HepG2 (cell line): ENCODE measurements around the gene MTHFD2L. TPM values are rescaled to one million over a fixed set of nuclear protein-coding genes. Genes with fewer than 3 reads are reported as not detected.

ENCODE experiments used
- ATAC-seq: fragments of 200-7000 bp; cut with Tn5 transposase; 3 replicates; pipeline ENCODE4 v1.9.1; 2020; ENCODE audit warnings: mild to moderate bottlenecking, moderate library complexity
- BruUV-seq: library from RNA; stranded (reverse); fragments of 400-500 nt; replicated peaks from 2 replicates; lab custom pipeline; 2021; lab: Mats Ljungman, UMichigan
- CTCF ChIA-PET: fragments of 300-600 bp; formaldehyde crosslinking; extraction: SDS; loops from one replicate; lab custom pipeline; 2021; ENCODE audit warnings: low total read pairs, inconsistent platforms, low intra/inter-chr PET ratio; lab: Yijun Ruan, JAX
- POLR2A ChIA-PET: fragments of 350-600 bp; sonication (Branson Sonifier 250); formaldehyde crosslinking; loops from one replicate; lab custom pipeline; 2020; ENCODE audit warnings: antibody characterized with exemption, inconsistent platforms; lab: Yijun Ruan, JAX
- DNase-seq: peaks from one replicate; pipeline ENCODE4 v3.0.0-alpha.2; 2015; ENCODE audit warnings: low spot score
- FAIRE-seq: peaks from 3 replicates; lab custom pipeline; 2011; peaks lifted over from hg19 to GRCh38; lab: Jason Lieb, UNC
- H2AFZ ChIP-seq: one replicate; pipeline ENCODE4 v1.6.1; 2011; ENCODE audit warnings: low read length, inconsistent platforms
- H3K27ac ChIP-seq: fragments of 300-600 bp; 3 replicates; pipeline ENCODE4 v1.8.0; 2011; ENCODE audit warnings: mixed run types, mild to moderate bottlenecking, mixed read lengths, low read length, inconsistent platforms; ENCODE audit not compliant: insufficient read depth; ENCODE audit errors: extremely low read length
- H3K27me3 ChIP-seq, 2 experiments: fragments of 200-600 bp in 1 of 2; 2 replicates in 1 of 2; 3 replicates in 1 of 2; pipeline versions ENCODE4 v1.6.0 to v1.8.0; 2011; ENCODE audit warnings: low read length in 2 of 2, mild to moderate bottlenecking in 2 of 2, moderate library complexity in 2 of 2, inconsistent platforms in 1 of 2; ENCODE audit not compliant: insufficient read depth in 2 of 2, control insufficient read depth in 1 of 2
- H3K36me3 ChIP-seq, 2 experiments: fragments of 200-600 bp in 1 of 2; replicated peaks in 1 of 2; 2 replicates in 1 of 2; 3 replicates in 1 of 2; pipeline versions ENCODE4 v1.5.1 to v1.8.0; 2011; ENCODE audit warnings: low read length in 2 of 2, inconsistent platforms in 1 of 2; ENCODE audit not compliant: insufficient read depth in 2 of 2, control insufficient read depth in 1 of 2
- H3K4me1 ChIP-seq: 2 replicates; pipeline ENCODE4 v1.5.1; 2012; ENCODE audit warnings: low read length, inconsistent platforms; ENCODE audit not compliant: insufficient read depth
- H3K4me2 ChIP-seq: 2 replicates; pipeline ENCODE4 v1.6.0; 2011; ENCODE audit warnings: low read depth, low read length, inconsistent platforms
- H3K4me3 ChIP-seq, 3 experiments: fragments of 200-600 bp in 1 of 3; sonication (generic), shearing (Covaris generic) in 1 of 3; replicated peaks in 1 of 3; 2 replicates each; pipeline ENCODE4 v1.5.1; 2011 to 2016; ENCODE audit warnings: low read length in 3 of 3, inconsistent platforms in 2 of 3, low read depth in 2 of 3, mild to moderate bottlenecking in 2 of 3, control low read depth in 1 of 3, mixed read lengths in 1 of 3; ENCODE audit not compliant: insufficient read depth in 1 of 3
- H3K79me2 ChIP-seq: one replicate; pipeline ENCODE4 v1.6.1; 2011; ENCODE audit warnings: low read length, inconsistent platforms; ENCODE audit not compliant: insufficient read depth
- H3K9ac ChIP-seq: 2 replicates; pipeline ENCODE4 v1.6.0; 2011; ENCODE audit warnings: mild to moderate bottlenecking, low read depth, low read length, inconsistent platforms; ENCODE audit not compliant: insufficient read depth
- H3K9me3 ChIP-seq: 2 replicates; pipeline ENCODE4 v1.5.1; 2012; ENCODE audit warnings: mild to moderate bottlenecking, low read length
- H4K20me1 ChIP-seq: 2 replicates; pipeline ENCODE4 v1.6.0; 2011; ENCODE audit warnings: inconsistent platforms, mild to moderate bottlenecking, low read length, moderate library complexity; ENCODE audit not compliant: insufficient read depth
- FOXK2 ChIP-seq: fragments of 450-650 bp; IDR thresholded peaks from 2 replicates; pipeline ENCODE4 v1.6.1; 2016
- KDM5B ChIP-seq: sonication (generic); formaldehyde crosslinking; IDR thresholded peaks from 2 replicates; pipeline ENCODE4 v1.4.0; 2020; ENCODE audit warnings: missing genetic modification reagents, mild to moderate bottlenecking, borderline replicate concordance
- KDM6A ChIP-seq: IDR thresholded peaks from 2 replicates; pipeline ENCODE4 v1.6.1; 2016; ENCODE audit warnings: low read depth
- PBX3 ChIP-seq: sonication (generic); formaldehyde crosslinking; IDR thresholded peaks from 2 replicates; pipeline ENCODE4 v1.8.1; 2023; ENCODE audit warnings: missing genetic modification reagents, inconsistent platforms, borderline replicate concordance
- RAD21 ChIP-seq: fragments of 450-650 bp; formaldehyde crosslinking; IDR thresholded peaks from 2 replicates; pipeline ENCODE4 v1.5.0; 2020; ENCODE audit warnings: mild to moderate bottlenecking
- WIZ ChIP-seq: sonication (generic); formaldehyde crosslinking; IDR thresholded peaks from 2 replicates; pipeline ENCODE4 v1.5.1; 2020; ENCODE audit warnings: mild to moderate bottlenecking, missing genetic modification reagents
- ZNF460 ChIP-seq: sonication (generic); formaldehyde crosslinking; IDR thresholded peaks from 2 replicates; pipeline ENCODE4 v1.5.1; 2020; ENCODE audit warnings: missing genetic modification reagents, mild to moderate bottlenecking, borderline replicate concordance
- ZNF468 ChIP-seq: sonication (generic); formaldehyde crosslinking; IDR thresholded peaks from 2 replicates; pipeline ENCODE4 v1.8.0; 2022; ENCODE audit warnings: mild to moderate bottlenecking, moderate library complexity, missing genetic modification reagents
- ZNF569 ChIP-seq: sonication (generic); formaldehyde crosslinking; IDR thresholded peaks from 2 replicates; pipeline ENCODE4 v1.5.0; 2020; ENCODE audit warnings: mild to moderate bottlenecking, missing genetic modification reagents, moderate library complexity, borderline replicate concordance
- ZNF607 ChIP-seq: sonication (generic); formaldehyde crosslinking; IDR thresholded peaks from 2 replicates; pipeline ENCODE4 v1.5.1; 2020; ENCODE audit warnings: missing genetic modification reagents, mild to moderate bottlenecking, borderline replicate concordance
- ZNF746 ChIP-seq: sonication (generic); formaldehyde crosslinking; IDR thresholded peaks from 2 replicates; pipeline ENCODE4 v1.8.0; 2022; ENCODE audit warnings: mild to moderate bottlenecking, missing genetic modification reagents
- WGBS: methylation state at CpG from one replicate; pipeline ENCODE4 v1.1.6; 2017; ENCODE audit warnings: low lambda C conversion rate; 5-methylcytosine and 5-hydroxymethylcytosine counted together
- in situ Hi-C: cut with HindIII; loops from 2 replicates; pipeline ENCODE4 v1.10.0; 2017; ENCODE audit warnings: low pct_unique_long_range_greater_than_20kb; ENCODE audit not compliant: extremely low pct_ligation_motif_present
- intact Hi-C: fragments of 100-400 bp; cut with micrococcal nuclease; formaldehyde crosslinking; loops from one replicate; pipeline ENCODE4 v1.10.0; 2022; ENCODE audit not compliant: unreplicated experiment
- polyA plus RNA-seq, 8 experiments: library from polyadenylated mRNA; depleted of rRNA in 3 of 8; stranded (reverse) in 7 of 8; unstranded in 1 of 8; fragments of >200 nt; fragmentation: Illumina TruSeq in 4 of 8; extraction: Trizol in 4 of 8; gene quantifications; 2 replicates each; pipeline versions ENCODE4 v1.2.1 to v1.2.3, GENCODE V29; 2011 to 2016; ENCODE audit warnings: low read depth in 4 of 8, missing spikeins in 1 of 8, mixed read lengths in 1 of 8; ENCODE audit not compliant: insufficient read depth in 1 of 8
- total RNA-seq, 5 experiments: library from RNA; depleted of rRNA; stranded (reverse); fragments of >200 nt; fragmentation: Illumina TruSeq; extraction: Trizol; gene quantifications; 2 replicates each; pipeline ENCODE4 v1.2.3, GENCODE V29; 2016; ENCODE audit warnings: low read depth in 1 of 5
- TF ChIP-seq, protein P1 (sequence below): sonication (generic); formaldehyde crosslinking; IDR thresholded peaks from 2 replicates; pipeline ENCODE4 v1.4.0; 2020; ENCODE audit warnings: mild to moderate bottlenecking, low read depth, missing genetic modification reagents
- TF ChIP-seq, protein P2 (sequence below): fragments of 450-650 bp; IDR thresholded peaks from 2 replicates; pipeline ENCODE4 v1.6.1; 2017; ENCODE audit warnings: mild to moderate bottlenecking

The MTHFD2L gene
- total and polyA plus RNA-seq, 2 of the 13 experiments (the other 11 are each of a cell fraction or from before 2014, with no cell fraction given), result 10.5 to 14.9 TPM

DNA sequence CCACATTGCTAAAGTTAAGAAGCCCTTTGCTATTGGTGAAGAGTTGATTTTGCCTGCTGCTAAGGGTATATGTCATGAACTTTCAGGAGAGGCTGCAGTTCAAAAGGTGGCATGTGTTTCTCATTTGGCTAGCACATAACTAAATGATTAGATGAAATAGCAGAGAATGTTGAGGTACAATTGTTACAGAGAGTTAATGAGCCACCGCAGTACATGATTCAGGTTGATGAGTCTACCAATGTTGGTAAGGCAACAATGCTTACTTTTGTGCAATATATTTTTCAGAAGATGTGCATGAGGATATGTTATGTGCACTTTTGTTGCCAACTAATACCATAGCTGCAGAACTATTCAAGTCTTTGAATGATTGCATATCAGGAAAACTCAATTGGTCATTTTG is 37.8 kb upstream of the MTHFD2L start:
- no peak overlapping the region for H2AFZ ChIP-seq
- ATAC-seq, result no peak
- no peak overlapping the region for H3K27ac ChIP-seq
- H3K4me2 ChIP-seq, result no peak overlapping the region
- no peak for TF ChIP-seq ZNF468 (CRISPR knock-in tag)
- TF ChIP-seq KDM5B (CRISPR knock-in tag), result no peak
- no peak for TF ChIP-seq ZNF607 (CRISPR knock-in tag)
- TF ChIP-seq WIZ, result no peak
- TF ChIP-seq, protein P1, sequence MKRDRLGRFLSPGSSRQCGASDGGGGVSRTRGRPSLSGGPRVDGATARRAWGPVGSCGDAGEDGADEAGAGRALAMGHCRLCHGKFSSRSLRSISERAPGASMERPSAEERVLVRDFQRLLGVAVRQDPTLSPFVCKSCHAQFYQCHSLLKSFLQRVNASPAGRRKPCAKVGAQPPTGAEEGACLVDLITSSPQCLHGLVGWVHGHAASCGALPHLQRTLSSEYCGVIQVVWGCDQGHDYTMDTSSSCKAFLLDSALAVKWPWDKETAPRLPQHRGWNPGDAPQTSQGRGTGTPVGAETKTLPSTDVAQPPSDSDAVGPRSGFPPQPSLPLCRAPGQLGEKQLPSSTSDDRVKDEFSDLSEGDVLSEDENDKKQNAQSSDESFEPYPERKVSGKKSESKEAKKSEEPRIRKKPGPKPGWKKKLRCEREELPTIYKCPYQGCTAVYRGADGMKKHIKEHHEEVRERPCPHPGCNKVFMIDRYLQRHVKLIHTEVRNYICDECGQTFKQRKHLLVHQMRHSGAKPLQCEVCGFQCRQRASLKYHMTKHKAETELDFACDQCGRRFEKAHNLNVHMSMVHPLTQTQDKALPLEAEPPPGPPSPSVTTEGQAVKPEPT (CRISPR knock-in tag), result no peak
- TF ChIP-seq FOXK2, result no peak
- TF ChIP-seq ZNF569 (CRISPR knock-in tag), result no peak
- TF ChIP-seq ZNF460 (CRISPR knock-in tag), result no peak
- no peak for TF ChIP-seq ZNF746 (CRISPR knock-in tag)
- no peak for TF ChIP-seq KDM6A
- no peak for TF ChIP-seq PBX3 (CRISPR knock-in tag)
- no peak for TF ChIP-seq RAD21
- TF ChIP-seq, protein P2, sequence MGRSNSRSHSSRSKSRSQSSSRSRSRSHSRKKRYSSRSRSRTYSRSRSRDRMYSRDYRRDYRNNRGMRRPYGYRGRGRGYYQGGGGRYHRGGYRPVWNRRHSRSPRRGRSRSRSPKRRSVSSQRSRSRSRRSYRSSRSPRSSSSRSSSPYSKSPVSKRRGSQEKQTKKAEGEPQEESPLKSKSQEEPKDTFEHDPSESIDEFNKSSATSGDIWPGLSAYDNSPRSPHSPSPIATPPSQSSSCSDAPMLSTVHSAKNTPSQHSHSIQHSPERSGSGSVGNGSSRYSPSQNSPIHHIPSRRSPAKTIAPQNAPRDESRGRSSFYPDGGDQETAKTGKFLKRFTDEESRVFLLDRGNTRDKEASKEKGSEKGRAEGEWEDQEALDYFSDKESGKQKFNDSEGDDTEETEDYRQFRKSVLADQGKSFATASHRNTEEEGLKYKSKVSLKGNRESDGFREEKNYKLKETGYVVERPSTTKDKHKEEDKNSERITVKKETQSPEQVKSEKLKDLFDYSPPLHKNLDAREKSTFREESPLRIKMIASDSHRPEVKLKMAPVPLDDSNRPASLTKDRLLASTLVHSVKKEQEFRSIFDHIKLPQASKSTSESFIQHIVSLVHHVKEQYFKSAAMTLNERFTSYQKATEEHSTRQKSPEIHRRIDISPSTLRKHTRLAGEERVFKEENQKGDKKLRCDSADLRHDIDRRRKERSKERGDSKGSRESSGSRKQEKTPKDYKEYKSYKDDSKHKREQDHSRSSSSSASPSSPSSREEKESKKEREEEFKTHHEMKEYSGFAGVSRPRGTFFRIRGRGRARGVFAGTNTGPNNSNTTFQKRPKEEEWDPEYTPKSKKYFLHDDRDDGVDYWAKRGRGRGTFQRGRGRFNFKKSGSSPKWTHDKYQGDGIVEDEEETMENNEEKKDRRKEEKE, result no peak
- in situ Hi-C loops, result no loop called here
- H3K4me1 ChIP-seq, result peaks cover 22% of the 10 kb centered on the region
- WGBS, result 96% methylated on average over 1 of the region's 1 CpG
- no peaks in the 10 kb centered on the region for H3K79me2 ChIP-seq
- no TSS peak for BruUV-seq
- H3K9ac ChIP-seq, result no peak overlapping the region
- H3K4me3 ChIP-seq, result no peak overlapping the region
- no peaks in the 10 kb centered on the region for H3K9me3 ChIP-seq
- no peaks in the 10 kb centered on the region for H4K20me1 ChIP-seq
- CTCF ChIA-PET, result no interaction called here
- no peaks in the 10 kb centered on the region for H3K36me3 ChIP-seq
- intact Hi-C loops, result no loop called here
- H3K27me3 ChIP-seq, result no peaks in the 10 kb centered on the region; a peak in 1 of 5 replicates
- POLR2A ChIA-PET, result no interaction called here
- DNase-seq, result no peak
- no peak for FAIRE-seq
